Progenitor cell of endocrine pancreas (in vitro differentiated cells): ENCODE measurements around the gene MEGF8. TPM values are rescaled to one million over a fixed set of nuclear protein-coding genes. Genes with fewer than 3 reads are reported as not detected.

Experiments
- DNase-seq: peaks from one replicate; pipeline ENCODE4 v3.0.0; 2021; ENCODE audit warnings: low spot score; ENCODE audit not compliant: unreplicated experiment
- H3K27ac Mint-ChIP-seq: 2 replicates; pipeline ENCODE4 v1.8.0; 2021; ENCODE audit warnings: mild to moderate bottlenecking, moderate library complexity, mixed read lengths
- H3K27me3 Mint-ChIP-seq: 2 replicates; pipeline ENCODE4 v1.8.0; 2021; ENCODE audit warnings: mixed read lengths
- H3K36me3 Mint-ChIP-seq: 2 replicates; pipeline ENCODE4 v1.8.0; 2022; ENCODE audit warnings: mixed read lengths; ENCODE audit not compliant: insufficient read depth
- H3K4me1 Mint-ChIP-seq: 2 replicates; pipeline ENCODE4 v1.8.0; 2021; ENCODE audit warnings: low read depth, mixed read lengths
- H3K4me3 Mint-ChIP-seq: 2 replicates; pipeline ENCODE4 v1.8.0; 2021; ENCODE audit warnings: low read depth, mild to moderate bottlenecking, moderate library complexity, mixed read lengths
- H3K9me3 Mint-ChIP-seq: 2 replicates; pipeline ENCODE4 v1.8.0; 2021; ENCODE audit warnings: low read depth, mixed read lengths
- total RNA-seq: library from RNA; stranded (reverse); gene quantifications from 2 replicates; pipeline ENCODE4 v1.2.1, GENCODE V29; 2021
- TF ChIP-seq, protein P1 (sequence below): fragments of 200-600 bp; sonication (generic); IDR thresholded peaks from one replicate; pipeline ENCODE4 v1.5.0; 2021; ENCODE audit warnings: antibody characterized with exemption, mild to moderate bottlenecking; ENCODE audit not compliant: unreplicated experiment

The MEGF8 gene
- total RNA-seq, 1 donor from 2014 or later = 61.7 TPM

GRCh38 chr19:42376177-42376555 lies 50.7 kb downstream of the MEGF8 start:
- DNase-seq = no peak
- peaks cover 10% of the 10 kb centered on the region for H3K36me3 Mint-ChIP-seq
- TF ChIP-seq, protein P1, sequence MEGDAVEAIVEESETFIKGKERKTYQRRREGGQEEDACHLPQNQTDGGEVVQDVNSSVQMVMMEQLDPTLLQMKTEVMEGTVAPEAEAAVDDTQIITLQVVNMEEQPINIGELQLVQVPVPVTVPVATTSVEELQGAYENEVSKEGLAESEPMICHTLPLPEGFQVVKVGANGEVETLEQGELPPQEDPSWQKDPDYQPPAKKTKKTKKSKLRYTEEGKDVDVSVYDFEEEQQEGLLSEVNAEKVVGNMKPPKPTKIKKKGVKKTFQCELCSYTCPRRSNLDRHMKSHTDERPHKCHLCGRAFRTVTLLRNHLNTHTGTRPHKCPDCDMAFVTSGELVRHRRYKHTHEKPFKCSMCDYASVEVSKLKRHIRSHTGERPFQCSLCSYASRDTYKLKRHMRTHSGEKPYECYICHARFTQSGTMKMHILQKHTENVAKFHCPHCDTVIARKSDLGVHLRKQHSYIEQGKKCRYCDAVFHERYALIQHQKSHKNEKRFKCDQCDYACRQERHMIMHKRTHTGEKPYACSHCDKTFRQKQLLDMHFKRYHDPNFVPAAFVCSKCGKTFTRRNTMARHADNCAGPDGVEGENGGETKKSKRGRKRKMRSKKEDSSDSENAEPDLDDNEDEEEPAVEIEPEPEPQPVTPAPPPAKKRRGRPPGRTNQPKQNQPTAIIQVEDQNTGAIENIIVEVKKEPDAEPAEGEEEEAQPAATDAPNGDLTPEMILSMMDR = no peak
- H3K4me1 Mint-ChIP-seq = no peaks in the 10 kb centered on the region
- no peaks in the 10 kb centered on the region for H3K9me3 Mint-ChIP-seq
- no peak overlapping the region for H3K27ac Mint-ChIP-seq
- no peak overlapping the region for H3K4me3 Mint-ChIP-seq
- peaks cover 12% of the 10 kb centered on the region for H3K27me3 Mint-ChIP-seq

- H3K4me3 Mint-ChIP-seq = no peak overlapping the region
- H3K27ac Mint-ChIP-seq = peak overlapping the region; percentile 67
- no peaks in the 10 kb centered on the region for H3K4me1 Mint-ChIP-seq
- no peak for DNase-seq
- peaks cover 8% of the 10 kb centered on the region for H3K36me3 Mint-ChIP-seq
- TF ChIP-seq, protein P1 = no peak
- peaks cover 29% of the 10 kb centered on the region for H3K27me3 Mint-ChIP-seq
- H3K9me3 Mint-ChIP-seq = no peaks in the 10 kb centered on the region
Observed at GRCh38 chr19:42378225-42379215, 53.1 kb downstream of the MEGF8 start.

DNA sequence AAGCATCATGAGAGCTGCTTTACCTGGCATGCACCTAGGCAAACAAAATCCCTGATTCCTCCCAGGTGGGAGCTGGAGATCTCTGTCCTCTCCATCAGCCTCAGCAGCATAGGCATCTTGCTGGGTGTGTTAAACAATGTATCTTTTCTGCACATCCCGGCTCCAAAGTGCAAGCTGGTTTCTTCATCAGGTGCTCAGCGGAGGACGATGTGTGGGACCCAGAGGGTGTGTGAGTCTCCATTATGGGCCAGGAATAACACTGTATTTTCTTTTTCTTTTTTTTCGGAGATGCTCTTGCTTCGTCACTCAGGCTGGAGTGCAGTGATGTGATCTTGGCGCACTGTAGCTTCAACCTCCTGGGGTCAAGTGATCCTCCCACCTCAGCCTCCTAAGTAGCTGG lies 54.7 kb downstream of the MEGF8 start:
- Mint-ChIP-seq H3K4me1 (no peaks in the 10 kb centered on the region), H3K36me3 (peaks cover 3% of the 10 kb centered on the region), H3K9me3 (no peaks in the 10 kb centered on the region), H3K4me3 (no peak overlapping the region), H3K27me3 (peaks cover 29% of the 10 kb centered on the region), H3K27ac (no peak overlapping the region)
- DNase-seq = no peak
- TF ChIP-seq, protein P1 = no peak

DNA sequence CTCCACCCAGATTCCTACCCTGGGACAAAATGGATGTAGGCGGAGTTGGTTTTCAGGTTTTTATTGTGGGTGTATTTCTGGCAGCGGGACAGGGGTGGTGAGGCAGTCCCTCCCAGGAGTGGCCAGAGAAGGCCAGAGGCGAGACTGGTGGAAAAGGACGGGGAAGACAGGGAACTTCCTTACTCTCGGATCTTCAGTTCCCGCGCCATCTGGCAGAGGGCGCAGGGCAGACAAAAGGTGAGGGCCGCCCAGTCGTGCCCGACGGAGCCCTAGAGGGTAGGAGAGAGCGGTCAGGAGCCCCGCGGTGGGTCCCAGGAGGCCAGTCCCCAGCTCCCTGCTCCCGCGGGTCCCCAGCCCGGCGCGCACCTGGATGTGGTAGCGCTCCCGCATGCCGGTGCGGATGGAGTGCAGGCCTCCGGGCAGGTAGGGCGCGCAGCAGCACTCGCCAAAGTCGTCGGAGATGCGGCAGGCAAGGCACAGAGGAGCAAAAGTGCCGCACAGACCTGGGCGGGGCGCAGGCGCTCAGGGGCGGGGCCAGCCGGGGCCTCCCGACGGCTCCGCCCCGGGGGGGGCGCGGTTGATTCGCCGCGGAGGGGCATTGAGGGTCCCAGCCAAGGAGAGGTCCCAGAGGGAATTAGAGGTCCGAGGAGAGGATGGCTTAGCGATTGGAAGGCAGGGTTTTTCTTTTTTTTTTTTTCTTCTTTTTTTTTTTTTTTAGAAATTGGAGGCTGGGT lies 61.7 kb downstream of the MEGF8 start:
- DNase-seq = peak; percentile 53
- Mint-ChIP-seq H3K27ac (peak overlapping the region; percentile 62), H3K4me1 (peaks cover 5% of the 10 kb centered on the region), H3K36me3 (no peaks in the 10 kb centered on the region), H3K9me3 (no peaks in the 10 kb centered on the region), H3K4me3 (peak overlapping the region; percentile 64), H3K27me3 (peaks cover 46% of the 10 kb centered on the region)
- TF ChIP-seq, protein P1 = peak; percentile 55

GRCh38 chr19:42388851-42389489 lies 63.5 kb downstream of the MEGF8 start:
- TF ChIP-seq, protein P1 = no peak
- no peak overlapping the region for H3K4me3 Mint-ChIP-seq
- H3K4me1 Mint-ChIP-seq = peaks cover 5% of the 10 kb centered on the region
- no peak overlapping the region for H3K27ac Mint-ChIP-seq
- no peaks in the 10 kb centered on the region for H3K9me3 Mint-ChIP-seq
- no peaks in the 10 kb centered on the region for H3K36me3 Mint-ChIP-seq
- peaks cover 43% of the 10 kb centered on the region for H3K27me3 Mint-ChIP-seq
- DNase-seq = no peak
